Activated gamma-delta T cell (primary cell): Measurements from ENCODE around the gene CHST11.

Experiments
- DNase-seq: peaks from one replicate; lab custom pipeline; 2025; lab: John Stamatoyannopoulos, UW

The CHST11 gene

GRCh38 chr12:104697186-104697585 lies 240.4 kb downstream of the CHST11 start:
- no peak for DNase-seq

GRCh38 chr12:104698871-104699270 lies 242.1 kb downstream of the CHST11 start:
- DNase-seq: no peak

- no peak for DNase-seq
These were observed 242.9 kb downstream of the CHST11 start for GRCh38 chr12:104699489-104700190.

- DNase-seq: no peak
These were observed 243.6 kb downstream of the CHST11 start for GRCh38 chr12:104700324-104700723.

GRCh38 chr12:104701301-104701700 lies 244.6 kb downstream of the CHST11 start:
- DNase-seq: no peak

GRCh38 chr12:104701756-104702155 lies 245.0 kb downstream of the CHST11 start:
- DNase-seq: no peak

- no peak for DNase-seq
These were observed 245.9 kb downstream of the CHST11 start for GRCh38 chr12:104702565-104703139.

GRCh38 chr12:104703372-104703771 lies 246.6 kb downstream of the CHST11 start:
- DNase-seq: no peak

GRCh38 chr12:104704224-104704779 lies 247.6 kb downstream of the CHST11 start:
- DNase-seq: no peak

GRCh38 chr12:104707194-104707593 lies 250.4 kb downstream of the CHST11 start:
- no peak for DNase-seq

GRCh38 chr12:104707794-104708558 lies 251.2 kb downstream of the CHST11 start:
- no peak for DNase-seq

- no peak for DNase-seq
These were observed 252.1 kb downstream of the CHST11 start for GRCh38 chr12:104708891-104709290.

GRCh38 chr12:104709692-104710435 lies 253.1 kb downstream of the CHST11 start:
- DNase-seq: no peak

GRCh38 chr12:104710940-104711689 lies 254.4 kb downstream of the CHST11 start:
- DNase-seq: no peak

- DNase-seq: no peak
These were observed 255.7 kb downstream of the CHST11 start for GRCh38 chr12:104712477-104712876.

GRCh38 chr12:104712968-104713367 lies 256.2 kb downstream of the CHST11 start:
- DNase-seq: no peak

- DNase-seq: no peak
These were observed 256.7 kb downstream of the CHST11 start for GRCh38 chr12:104713444-104713843.

- no peak for DNase-seq
These were observed 257.6 kb downstream of the CHST11 start for GRCh38 chr12:104714369-104714768.

GRCh38 chr12:104716172-104716571 lies 259.4 kb downstream of the CHST11 start:
- DNase-seq: no peak

GRCh38 chr12:104718304-104718929 lies 261.7 kb downstream of the CHST11 start:
- DNase-seq: no peak
